ENCODE data around the gene TTC39A. TPM values are rescaled to one million over a fixed set of nuclear protein-coding genes. Genes with fewer than 3 reads are reported as not detected.

The TTC39A gene
- total RNA-seq, 1 experiment from 2014 or later: 0.35 TPM

- no peak for TF ChIP-seq CTCF (IDR thresholded peaks at IDR 0.05; ENCODE audit: unreplicated experiment)
- H3K27me3 Mint-ChIP-seq (ENCODE audit: insufficient read depth, unreplicated experiment): no peaks in the 10 kb centered on the region
- intact Hi-C loops (cut with micrococcal nuclease): no loop called here
- peaks cover 17% of the 10 kb centered on the region for H3K4me1 Mint-ChIP-seq (ENCODE audit: insufficient read depth, unreplicated experiment)
- H3K27ac Mint-ChIP-seq (ENCODE audit: low read depth, unreplicated experiment): peak overlapping the region; percentile 6
- CTCF ChIA-PET: interaction anchor here (1.5 to 3.1 kb wide), 3 partner anchors 17 to 122 kb away, joined by 3 to 22 read pairs (median 4); no protein-coding TSS in a partner anchor
- no peak overlapping the region for H3K4me3 Mint-ChIP-seq (ENCODE audit: unreplicated experiment)
- DNase-seq (ENCODE audit: unreplicated experiment): peak; percentile 39
- no peaks in the 10 kb centered on the region for H3K9me3 Mint-ChIP-seq (ENCODE audit: unreplicated experiment)
- POLR2A ChIA-PET: interaction anchor here (0.7 kb wide), 1 partner anchor 49 kb away, joined by 3 read pairs; no protein-coding TSS in a partner anchor
- BruUV-seq (replicated peaks): no TSS peak
- H3K36me3 Mint-ChIP-seq (ENCODE audit: insufficient read depth, unreplicated experiment): no peaks in the 10 kb centered on the region
Measured at GRCh38 chr1:51313268-51313852, 17.0 kb downstream of the TTC39A start.

- H3K27me3 Mint-ChIP-seq (ENCODE audit: insufficient read depth, unreplicated experiment): no peaks in the 10 kb centered on the region
- H3K36me3 Mint-ChIP-seq (ENCODE audit: insufficient read depth, unreplicated experiment): no peaks in the 10 kb centered on the region
- ChIA-PET CTCF (interaction anchor here (0.5 to 3.1 kb wide), 5 partner anchors 10 to 122 kb away, joined by 3 to 22 read pairs (median 4); no protein-coding TSS in a partner anchor), POLR2A (interaction anchor here (0.7 kb wide), 1 partner anchor 133 kb away, joined by 3 read pairs; no protein-coding TSS in a partner anchor)
- peaks cover 17% of the 10 kb centered on the region for H3K4me1 Mint-ChIP-seq (ENCODE audit: insufficient read depth, unreplicated experiment)
- no peak overlapping the region for H3K4me3 Mint-ChIP-seq (ENCODE audit: unreplicated experiment)
- BruUV-seq (replicated peaks): no TSS peak
- TF ChIP-seq CTCF (IDR thresholded peaks at IDR 0.05; ENCODE audit: unreplicated experiment): no peak
- intact Hi-C loops (cut with micrococcal nuclease): no loop called here
- no peak overlapping the region for H3K27ac Mint-ChIP-seq (ENCODE audit: low read depth, unreplicated experiment)
- H3K9me3 Mint-ChIP-seq (ENCODE audit: unreplicated experiment): no peaks in the 10 kb centered on the region
- DNase-seq (ENCODE audit: unreplicated experiment): no peak
Measured at GRCh38 chr1:51312718-51313117, 17.6 kb downstream of the TTC39A start.

- Mint-ChIP-seq H3K36me3 (ENCODE audit: insufficient read depth, unreplicated experiment) (no peaks in the 10 kb centered on the region), H3K4me1 (ENCODE audit: insufficient read depth, unreplicated experiment) (peaks cover 17% of the 10 kb centered on the region), H3K27me3 (ENCODE audit: insufficient read depth, unreplicated experiment) (no peaks in the 10 kb centered on the region), H3K4me3 (ENCODE audit: unreplicated experiment) (no peak overlapping the region), H3K27ac (ENCODE audit: low read depth, unreplicated experiment) (no peak overlapping the region), H3K9me3 (ENCODE audit: unreplicated experiment) (no peaks in the 10 kb centered on the region)
- TF ChIP-seq CTCF (IDR thresholded peaks at IDR 0.05; ENCODE audit: unreplicated experiment): no peak
- BruUV-seq (replicated peaks): no TSS peak
- no peak for DNase-seq (ENCODE audit: unreplicated experiment)
- ChIA-PET CTCF (interaction anchor here (1.6 to 3.1 kb wide), 2 partner anchors 15 to 121 kb away, joined by 4 to 22 read pairs; no protein-coding TSS in a partner anchor), POLR2A (no interaction called here)
- intact Hi-C loops (cut with micrococcal nuclease): no loop called here
Measured at GRCh38 chr1:51311826-51312225, 18.5 kb downstream of the TTC39A start.

GRCh38 chr1:51310871-51311613 lies 19.3 kb downstream of the TTC39A start:
- no peaks in the 10 kb centered on the region for H3K27me3 Mint-ChIP-seq (ENCODE audit: insufficient read depth, unreplicated experiment)
- no peak for DNase-seq (ENCODE audit: unreplicated experiment)
- POLR2A ChIA-PET: no interaction called here
- H3K9me3 Mint-ChIP-seq (ENCODE audit: unreplicated experiment): no peaks in the 10 kb centered on the region
- TF ChIP-seq CTCF (IDR thresholded peaks at IDR 0.05; ENCODE audit: unreplicated experiment): no peak
- BruUV-seq (replicated peaks): no TSS peak
- intact Hi-C loops (cut with micrococcal nuclease): no loop called here
- H3K36me3 Mint-ChIP-seq (ENCODE audit: insufficient read depth, unreplicated experiment): no peaks in the 10 kb centered on the region
- no peak overlapping the region for H3K27ac Mint-ChIP-seq (ENCODE audit: low read depth, unreplicated experiment)
- peaks cover 17% of the 10 kb centered on the region for H3K4me1 Mint-ChIP-seq (ENCODE audit: insufficient read depth, unreplicated experiment)
- CTCF ChIA-PET: interaction anchor here (1.0 to 3.1 kb wide), 2 partner anchors 14 to 15 kb away, joined by 3 to 22 read pairs; no protein-coding TSS in a partner anchor
- no peak overlapping the region for H3K4me3 Mint-ChIP-seq (ENCODE audit: unreplicated experiment)
